ENCODE data around the gene JADE3.

The JADE3 gene

GRCh38 chrX:46912603-46913491 is 626 bp downstream of the JADE3 start:
- Histone ChIP-seq H3K36me3 (replicated peaks; ENCODE audit: insufficient read depth, low read length) (no peaks in the 10 kb centered on the region), H4K20me1 (ENCODE audit: insufficient read depth, low read length) (no peaks in the 10 kb centered on the region), H3K9me3 (replicated peaks; ENCODE audit: insufficient read depth, low read length) (no peaks in the 10 kb centered on the region), H3K4me2 (ENCODE audit: low read depth, low read length) (peak overlapping the region; percentile 84), H3K9ac (ENCODE audit: low read length) (peak overlapping the region; percentile 39; the same call in 1 of the 2 replicates), H3K9me2 (replicated peaks; ENCODE audit: insufficient read depth, low read length) (no peaks in the 10 kb centered on the region), H3K27ac (ENCODE audit: low read length) (no peak overlapping the region), H2AFZ (ENCODE audit: low read length) (peak overlapping the region; percentile 61; the same call in 1 of the 2 replicates), H3K4me3 (ENCODE audit: low read length) (peak overlapping the region; percentile 68), H3K79me2 (ENCODE audit: low read length) (peaks cover 9% of the 10 kb centered on the region), H3K27me3 (replicated peaks; ENCODE audit: insufficient read depth, low read length) (no peaks in the 10 kb centered on the region), H3K4me1 (ENCODE audit: low read length) (no peaks in the 10 kb centered on the region), H3F3A (ENCODE audit: insufficient read depth, low read length) (0 out of 2 replicates have a peak, but pooled peaks cover 3% of the 10 kb centered on the region)
- DNase-seq, result peak; percentile 36
- no peak for TF ChIP-seq EZH2phosphoT487 (IDR thresholded peaks at IDR 0.05; ENCODE audit: low read length)
- TF ChIP-seq CTCF (IDR thresholded peaks at IDR 0.05; ENCODE audit: low read length), result peak; percentile 55

- Histone ChIP-seq H4K20me1 (ENCODE audit: insufficient read depth, low read length) (no peaks in the 10 kb centered on the region), H3K9me3 (replicated peaks; ENCODE audit: insufficient read depth, low read length) (no peaks in the 10 kb centered on the region), H3K79me2 (ENCODE audit: low read length) (peaks cover 9% of the 10 kb centered on the region), H3K27me3 (replicated peaks; ENCODE audit: insufficient read depth, low read length) (no peaks in the 10 kb centered on the region), H3K36me3 (replicated peaks; ENCODE audit: insufficient read depth, low read length) (no peaks in the 10 kb centered on the region), H3K4me2 (ENCODE audit: low read depth, low read length) (peak overlapping the region; percentile 84), H3K9ac (ENCODE audit: low read length) (peak overlapping the region; percentile 39; the same call in 1 of the 2 replicates), H2AFZ (ENCODE audit: low read length) (0 out of 2 replicates have a peak overlapping the region, but pooled peaks have one; percentile 61), H3K27ac (ENCODE audit: low read length) (no peak overlapping the region), H3K4me1 (ENCODE audit: low read length) (no peaks in the 10 kb centered on the region), H3K9me2 (replicated peaks; ENCODE audit: insufficient read depth, low read length) (no peaks in the 10 kb centered on the region), H3F3A (ENCODE audit: insufficient read depth, low read length) (0 out of 2 replicates have a peak, but pooled peaks cover 3% of the 10 kb centered on the region), H3K4me3 (ENCODE audit: low read length) (peak overlapping the region; percentile 68)
- DNase-seq, result no peak
- TF ChIP-seq EZH2phosphoT487 (IDR thresholded peaks at IDR 0.05; ENCODE audit: low read length) (no peak), EZH2 (optimal IDR thresholded peaks at IDR 0.05; ENCODE audit: low read depth, low read length) (no peak), CTCF (IDR thresholded peaks at IDR 0.05; ENCODE audit: low read length) (no peak)
Observed at GRCh38 chrX:46913667-46914066, 1.4 kb downstream of the JADE3 start.

GRCh38 chrX:46916273-46916672 is 4.1 kb downstream of the JADE3 start:
- Histone ChIP-seq H3K27ac (ENCODE audit: low read length) (no peak overlapping the region), H3K79me2 (ENCODE audit: low read length) (peaks cover 9% of the 10 kb centered on the region), H4K20me1 (ENCODE audit: insufficient read depth, low read length) (no peaks in the 10 kb centered on the region), H3K4me2 (ENCODE audit: low read depth, low read length) (no peak overlapping the region), H3K4me3 (ENCODE audit: low read length) (no peak overlapping the region), H3K9me2 (replicated peaks; ENCODE audit: insufficient read depth, low read length) (no peaks in the 10 kb centered on the region), H3F3A (ENCODE audit: insufficient read depth, low read length) (0 out of 2 replicates have a peak, but pooled peaks cover 3% of the 10 kb centered on the region), H2AFZ (ENCODE audit: low read length) (no peak overlapping the region), H3K27me3 (replicated peaks; ENCODE audit: insufficient read depth, low read length) (no peaks in the 10 kb centered on the region), H3K9ac (ENCODE audit: low read length) (no peak overlapping the region), H3K9me3 (replicated peaks; ENCODE audit: insufficient read depth, low read length) (no peaks in the 10 kb centered on the region), H3K36me3 (replicated peaks; ENCODE audit: insufficient read depth, low read length) (no peaks in the 10 kb centered on the region), H3K4me1 (ENCODE audit: low read length) (no peaks in the 10 kb centered on the region)
- TF ChIP-seq CTCF (IDR thresholded peaks at IDR 0.05; ENCODE audit: low read length) (no peak), EZH2 (optimal IDR thresholded peaks at IDR 0.05; ENCODE audit: low read depth, low read length) (no peak), EZH2phosphoT487 (IDR thresholded peaks at IDR 0.05; ENCODE audit: low read length) (no peak)
- no peak for DNase-seq

Measured in MM.1S (cell line).